Panc1 (cell line): ENCODE measurements around the gene CYB5D1. TPM values are rescaled to one million over a fixed set of nuclear protein-coding genes. Genes with fewer than 3 reads are reported as not detected.
A peak's percentile ranks its signal among the peaks of the same experiment; 100 is the strongest.

ENCODE experiments used
- ATAC-seq: fragments of 200-7000 bp; cut with Tn5 transposase; 2 replicates; pipeline ENCODE4 v1.9.1; 2020; ENCODE audit warnings: mild to moderate bottlenecking, moderate library complexity
- BruUV-seq: library from RNA; stranded (reverse); fragments of 400-500 nt; replicated peaks from 2 replicates; lab custom pipeline; 2021; lab: Mats Ljungman, UMichigan
- CTCF ChIA-PET: fragments of 300-600 bp; sonication (Branson Sonifier 250); formaldehyde crosslinking; loops from one replicate; lab custom pipeline; 2022; ENCODE audit warnings: antibody characterized with exemption; lab: Charles Lee
- POLR2A ChIA-PET: fragments of 300-600 bp; sonication (Branson Sonifier 250); formaldehyde crosslinking; loops from one replicate; lab custom pipeline; 2022; ENCODE audit warnings: antibody characterized with exemption; lab: Charles Lee
- DNase-seq: peaks from one replicate; pipeline ENCODE4 v3.0.0-alpha.2; 2010; ENCODE audit warnings: low read depth, low spot score
- H3K27ac ChIP-seq: 2 replicates; pipeline ENCODE4 v1.5.1; 2011; ENCODE audit warnings: mild to moderate bottlenecking, low read length, inconsistent platforms
- H3K27me3 ChIP-seq: fragments of 200-500 bp; sonication (Bioruptor generic); 2 replicates; pipeline ENCODE4 v1.6.0; 2014; ENCODE audit warnings: low read length, inconsistent platforms; ENCODE audit not compliant: control insufficient read depth, insufficient read depth
- H3K36me3 ChIP-seq: fragments of 200-500 bp; sonication (Bioruptor generic); 2 replicates; pipeline ENCODE4 v1.5.1; 2014; ENCODE audit warnings: inconsistent platforms, mild to moderate bottlenecking, low read length, moderate library complexity; ENCODE audit not compliant: control insufficient read depth, insufficient read depth
- H3K4me1 ChIP-seq: 2 replicates; pipeline ENCODE4 v1.5.1; 2011; ENCODE audit warnings: inconsistent platforms, mild to moderate bottlenecking, low read length, moderate library complexity; ENCODE audit not compliant: control insufficient read depth, insufficient read depth
- H3K4me3 ChIP-seq, 2 experiments: 2 replicates each; pipeline ENCODE4 v1.5.1; 2011 to 2012; ENCODE audit warnings: low read depth in 2 of 2, low read length in 2 of 2, mild to moderate bottlenecking in 2 of 2, inconsistent platforms in 1 of 2, moderate library complexity in 1 of 2
- H3K9me3 ChIP-seq: fragments of 200-500 bp; sonication (Bioruptor generic); 2 replicates; pipeline ENCODE4 v1.5.1; 2014; ENCODE audit warnings: low read depth, mild to moderate bottlenecking, inconsistent platforms, low read length, moderate library complexity; ENCODE audit not compliant: control insufficient read depth, insufficient read depth
- CTCF ChIP-seq: fragments of 450-650 bp; IDR thresholded peaks from 2 replicates; pipeline ENCODE4 v1.5.1; 2017; ENCODE audit warnings: mild to moderate bottlenecking
- POLR2AphosphoS5 ChIP-seq: IDR thresholded peaks from 2 replicates; pipeline ENCODE4 v1.6.1; 2012; ENCODE audit warnings: mild to moderate bottlenecking, low read depth, low read length, moderate library complexity
- REST ChIP-seq, 2 experiments: IDR thresholded peaks; 2 replicates each; pipeline ENCODE4 v1.6.1; 2011 to 2012; ENCODE audit warnings: low read depth in 2 of 2, control low read depth in 1 of 2, low read length in 1 of 2, mild to moderate bottlenecking in 1 of 2, moderate library complexity in 1 of 2; ENCODE audit not compliant: insufficient read depth in 1 of 2
- SIN3A ChIP-seq: IDR thresholded peaks from 2 replicates; pipeline ENCODE4 v1.6.1; 2012; ENCODE audit warnings: low read depth, mild to moderate bottlenecking, low read length, moderate library complexity, borderline replicate concordance; ENCODE audit not compliant: insufficient read depth
- TCF7L2 ChIP-seq: IDR thresholded peaks from 2 replicates; pipeline ENCODE4 v1.6.1; 2011; ENCODE audit warnings: mild to moderate bottlenecking, low read depth, low read length, inconsistent platforms
- in situ Hi-C: cut with HindIII; loops from 2 replicates; pipeline ENCODE4 v1.10.0; 2016; ENCODE audit warnings: low sequenced_read_pairs, low pct_unique_long_range_greater_than_20kb
- intact Hi-C: fragments of 100-400 bp; cut with micrococcal nuclease; formaldehyde crosslinking; loops from one replicate; pipeline ENCODE4 v1.10.0; 2022; ENCODE audit not compliant: unreplicated experiment
- total RNA-seq: library from RNA; stranded (reverse); gene quantifications from one replicate; pipeline ENCODE4 v1.2.1, GENCODE V29; 2021; ENCODE audit not compliant: unreplicated experiment

Gene CYB5D1
- total RNA-seq, 1 experiment from 2014 or later: 8.6 TPM

GRCh38 chr17:7897090-7897489 lies 39.3 kb downstream of the CYB5D1 start:
- H3K36me3 ChIP-seq: peaks cover 13% of the 10 kb centered on the region; the same call in 1 of the 2 replicates
- ATAC-seq (no peak), DNase-seq (no peak)
- no peaks in the 10 kb centered on the region for H3K27me3 ChIP-seq
- no peak overlapping the region for H3K4me3 ChIP-seq
- POLR2A ChIA-PET: no interaction called here
- no peaks in the 10 kb centered on the region for H3K4me1 ChIP-seq
- H3K9me3 ChIP-seq: no peaks in the 10 kb centered on the region
- CTCF ChIA-PET: no interaction called here
- intact Hi-C loops (loop anchor here (2.0 kb wide), 1 partner anchor 34 kb away; no protein-coding TSS in a partner anchor), in situ Hi-C loops (no loop called here)
- H3K27ac ChIP-seq: no peak overlapping the region
- TF ChIP-seq REST (IDR thresholded peaks at IDR 0.05; ENCODE audit: insufficient read depth in 1 of 2, low read depth in 2 of 2, low read length in 1 of 2): no peak
- TF ChIP-seq CTCF: no peak
- TF ChIP-seq SIN3A: no peak
- TF ChIP-seq TCF7L2: no peak
- no peak for TF ChIP-seq POLR2AphosphoS5
- BruUV-seq: no TSS peak

- BruUV-seq: no TSS peak
- no peak for DNase-seq
- no peak for TF ChIP-seq SIN3A
- no peak for TF ChIP-seq TCF7L2
- no peak for TF ChIP-seq REST (IDR thresholded peaks at IDR 0.05; ENCODE audit: insufficient read depth in 1 of 2, low read depth in 2 of 2, low read length in 1 of 2)
- no peak; the same call in 1 of the 2 replicates for TF ChIP-seq CTCF
- no peak for TF ChIP-seq POLR2AphosphoS5
- ChIA-PET POLR2A (no interaction called here), CTCF (no interaction called here)
- intact Hi-C loops: loop anchor here (2.0 kb wide), 1 partner anchor 35 kb away; no protein-coding TSS in a partner anchor
- H3K4me1 ChIP-seq: no peaks in the 10 kb centered on the region
- in situ Hi-C loops: no loop called here
- ATAC-seq: peak; percentile 78
- no peak overlapping the region for H3K4me3 ChIP-seq
- no peaks in the 10 kb centered on the region for H3K27me3 ChIP-seq
- peaks cover 12% of the 10 kb centered on the region; the same call in 1 of the 2 replicates for H3K36me3 ChIP-seq
- H3K27ac ChIP-seq: no peak overlapping the region; the same call in 1 of the 2 replicates
- H3K9me3 ChIP-seq: no peaks in the 10 kb centered on the region
These were observed 40.0 kb downstream of the CYB5D1 start for GRCh38 chr17:7897773-7898172.
